NCI-H526 (cell line): ENCODE data around the gene RPP25.
"Not testable (repeated sequence)": the region's sequence is repeated elsewhere in the genome, so short reads cannot be mapped to it uniquely, and the experiment has no call there.

Source experiments
- DNase-seq, 2 experiments: peaks; one replicate each; lab custom pipeline; 2025; lab: John Stamatoyannopoulos, UW

RPP25 gene

GRCh38 chr15:74920456-74920855, 36.1 kb downstream of the RPP25 start:
- DNase-seq: no peak

- no peak for DNase-seq
Observed at GRCh38 chr15:74917676-74918075, 38.9 kb downstream of the RPP25 start.

GRCh38 chr15:74913799-74914198, 42.8 kb downstream of the RPP25 start:
- not testable (repeated sequence) for DNase-seq

DNA sequence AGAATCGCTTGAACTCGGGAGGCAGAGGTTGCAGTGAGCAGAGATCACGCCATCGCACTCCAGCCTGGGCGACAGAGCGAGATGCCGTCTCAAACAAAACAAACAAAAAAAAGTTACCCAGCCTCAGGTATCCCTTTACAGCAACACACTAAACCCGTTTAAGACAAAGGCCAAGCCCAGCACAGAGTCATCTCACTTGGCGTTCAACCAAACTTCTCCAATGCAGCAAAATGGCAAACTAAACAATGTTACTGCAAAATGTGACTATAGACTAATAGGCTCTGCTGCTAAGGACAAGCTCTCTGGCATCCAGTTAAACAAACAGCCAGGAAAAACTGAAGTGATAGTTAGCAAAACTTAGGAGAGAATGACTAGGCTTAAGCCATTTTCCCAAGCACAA, 43.5 kb downstream of the RPP25 start:
- DNase-seq: no peak

- no peak for DNase-seq
Observed at GRCh38 chr15:74908635-74909034, 47.9 kb downstream of the RPP25 start.

GRCh38 chr15:74907163-74907870, 49.3 kb downstream of the RPP25 start:
- DNase-seq: no peak

DNA sequence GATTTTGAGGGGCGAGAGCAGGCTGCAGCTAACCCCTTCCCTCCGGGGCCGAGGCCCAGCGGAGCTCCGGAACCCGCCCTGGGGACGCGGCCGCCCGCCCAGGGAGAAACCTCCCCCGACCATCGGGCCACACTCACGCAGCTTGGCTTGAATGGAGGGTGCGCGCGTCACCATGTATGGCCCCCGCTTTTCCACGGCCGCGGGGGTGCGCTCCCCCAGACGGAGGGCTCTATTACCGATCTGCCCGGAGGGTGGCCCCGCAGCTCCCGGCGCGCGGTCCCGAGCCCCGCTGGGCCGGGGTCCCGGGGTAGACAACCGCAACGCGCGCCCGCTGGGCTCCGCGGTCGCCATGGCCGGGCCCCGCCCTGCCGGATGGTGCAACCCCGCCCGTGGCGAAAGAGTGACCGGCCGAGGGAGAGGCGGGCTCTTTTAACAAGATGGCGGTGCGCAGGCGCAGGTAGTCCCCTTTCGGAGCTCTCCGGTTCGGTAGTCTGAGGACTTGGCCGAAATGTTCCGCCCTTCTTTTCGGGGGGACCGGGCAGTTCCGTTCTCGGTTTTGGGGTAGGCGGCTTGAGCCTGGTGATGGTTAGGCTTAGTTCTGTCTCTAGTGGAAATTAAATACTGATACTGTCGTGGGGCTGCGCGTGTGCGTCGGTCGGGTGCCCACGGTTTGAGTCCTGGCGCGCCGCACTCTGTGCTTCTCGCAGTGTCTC, 50.0 kb downstream of the RPP25 start, which contains the start of gene FAM219B:
FAM219B (minus strand) TSS at position 402 of the 713 bp plus-strand sequence; CDS start at position 351, 51 bp downstream.
- DNase-seq: peak; percentile 67 to 94

GRCh38 chr15:74906067-74906449, 50.5 kb downstream of the RPP25 start:
- DNase-seq: peak; percentile 53 to 60
